ENCODE results near the gene VASH1.

Gene VASH1

GRCh38 chr14:76784881-76785280, 23.6 kb downstream of the VASH1 start:
- DNase-seq (ENCODE audit: low read depth), result peak; percentile 78

- no peak for DNase-seq (ENCODE audit: low read depth)
Observed at GRCh38 chr14:76786601-76787000, 25.3 kb downstream of the VASH1 start.

GRCh38 chr14:76792422-76792821, 31.2 kb downstream of the VASH1 start:
- DNase-seq (ENCODE audit: low read depth), result no peak

GRCh38 chr14:76793324-76793723, 32.1 kb downstream of the VASH1 start:
- DNase-seq (ENCODE audit: low read depth), result no peak

- no peak for DNase-seq (ENCODE audit: low read depth)
Observed at GRCh38 chr14:76793956-76794355, 32.7 kb downstream of the VASH1 start.

- no peak for DNase-seq (ENCODE audit: low read depth)
Observed at GRCh38 chr14:76806446-76806845, 45.2 kb downstream of the VASH1 start.

- no peak for DNase-seq (ENCODE audit: low read depth)
Observed at GRCh38 chr14:76808011-76808410, 46.7 kb downstream of the VASH1 start.

- no peak for DNase-seq (ENCODE audit: low read depth)
Observed at GRCh38 chr14:76808990-76809389, 47.7 kb downstream of the VASH1 start.

- no peak for DNase-seq (ENCODE audit: low read depth)
Observed at GRCh38 chr14:76810525-76810924, 49.3 kb downstream of the VASH1 start.

- DNase-seq (ENCODE audit: low read depth), result peak; percentile 37
Observed at GRCh38 chr14:76810953-76811400, 49.7 kb downstream of the VASH1 start.

GRCh38 chr14:76811561-76811960, 50.3 kb downstream of the VASH1 start:
- DNase-seq (ENCODE audit: low read depth), result no peak

- no peak for DNase-seq (ENCODE audit: low read depth)
Observed at GRCh38 chr14:76812093-76812421, 50.8 kb downstream of the VASH1 start.

- peak; percentile 95 for DNase-seq (ENCODE audit: low read depth)
Observed at GRCh38 chr14:76812422-76813383, 51.4 kb downstream of the VASH1 start, which contains the start of gene ANGEL1. TSS of gene ANGEL1 (minus strand) at chr14:76812882. CDS start at chr14:76812827, 55 bp downstream.

- DNase-seq (ENCODE audit: low read depth), result no peak
Observed at GRCh38 chr14:76814726-76815645, 53.7 kb downstream of the VASH1 start.

GRCh38 chr14:76820700-76821099, 59.4 kb downstream of the VASH1 start:
- no peak for DNase-seq (ENCODE audit: low read depth)

GRCh38 chr14:76826122-76826521, 64.9 kb downstream of the VASH1 start, which contains the start of gene LRRC74A:
TSS of gene LRRC74A (plus strand) at chr14:76826408. CDS start at chr14:76826698, 290 bp downstream.
- no peak for DNase-seq (ENCODE audit: low read depth)

- no peak for DNase-seq (ENCODE audit: low read depth)
Observed at GRCh38 chr14:76827696-76828296, 66.5 kb downstream of the VASH1 start.

GRCh38 chr14:76828339-76829012, 67.2 kb downstream of the VASH1 start:
- DNase-seq (ENCODE audit: low read depth), result no peak

GRCh38 chr14:76829013-76829365, 67.7 kb downstream of the VASH1 start:
- no peak for DNase-seq (ENCODE audit: low read depth)

- no peak for DNase-seq (ENCODE audit: low read depth)
Observed at GRCh38 chr14:76829650-76830421, 68.6 kb downstream of the VASH1 start.

GRCh38 chr14:76830556-76830955, 69.3 kb downstream of the VASH1 start:
- DNase-seq (ENCODE audit: low read depth), result no peak

All from iris pigment epithelial cell (primary cell).